Fibroblast of the aortic adventitia (primary cell): ENCODE data around the gene PLXNA3. TPM values are rescaled to one million over a fixed set of nuclear protein-coding genes. Genes with fewer than 3 reads are reported as not detected.
"Not testable (repeated sequence)": the region's sequence is repeated elsewhere in the genome, so short reads cannot be mapped to it uniquely, and the experiment has no call there.

Experiments
- DNase-seq: peaks from one replicate; pipeline ENCODE4 v3.0.0-alpha.2; 2010; ENCODE audit warnings: low read depth
- H3K4me3 ChIP-seq: 2 replicates; pipeline ENCODE4 v1.5.1; 2011; ENCODE audit warnings: low read depth, mild to moderate bottlenecking, control low read depth, low read length, moderate library complexity
- CTCF ChIP-seq: IDR thresholded peaks from 2 replicates; pipeline ENCODE4 v1.5.1; 2011; ENCODE audit warnings: mild to moderate bottlenecking, low read length, control low read depth, inconsistent platforms; ENCODE audit not compliant: insufficient read depth
- total RNA-seq: library from RNA; depleted of rRNA; stranded (reverse); fragments of >200 nt; gene quantifications from 2 replicates; pipeline ENCODE4 v1.2.3, GENCODE V29; 2012; ENCODE audit warnings: low replicate concordance

PLXNA3 gene
- total RNA-seq, 1 donor: 25.8 TPM

GRCh38 chrX:154490414-154491083 is 32.5 kb downstream of the PLXNA3 start, which contains the start of gene SLC10A3:
SLC10A3 (minus strand) TSS chrX:154490629; CDS start chrX:154488940, 1,689 bp downstream.
- DNase-seq: peak; percentile 89
- H3K4me3 ChIP-seq: peak within 1 kb of the TSS; percentile 72
- no peak for TF ChIP-seq CTCF

- no peak for DNase-seq
- H3K4me3 ChIP-seq: no peak overlapping the region
- no peak for TF ChIP-seq CTCF
Measured at GRCh38 chrX:154494715-154495114, 36.6 kb downstream of the PLXNA3 start.

- DNase-seq: no peak
- no peak for TF ChIP-seq CTCF
- H3K4me3 ChIP-seq: no peak overlapping the region
Measured at GRCh38 chrX:154495472-154495922, 37.4 kb downstream of the PLXNA3 start.

- DNase-seq, H3K4me3 ChIP-seq: not testable (repeated sequence)
Measured at GRCh38 chrX:154496591-154497137, 38.6 kb downstream of the PLXNA3 start.

GRCh38 chrX:154501423-154501822 is 43.3 kb downstream of the PLXNA3 start:
- not testable (repeated sequence) for DNase-seq, H3K4me3 ChIP-seq

GRCh38 chrX:154502098-154502497 is 44.0 kb downstream of the PLXNA3 start:
- no peak overlapping the region for H3K4me3 ChIP-seq
- no peak for TF ChIP-seq CTCF
- DNase-seq: no peak

- no peak for TF ChIP-seq CTCF
- no peak overlapping the region for H3K4me3 ChIP-seq
- DNase-seq: no peak
Measured at GRCh38 chrX:154502989-154503388, 44.9 kb downstream of the PLXNA3 start.

GRCh38 chrX:154505734-154506133 is 47.7 kb downstream of the PLXNA3 start:
- TF ChIP-seq CTCF: no peak
- no peak for DNase-seq
- no peak overlapping the region for H3K4me3 ChIP-seq
